Stomach (tissue), 9 donors: ENCODE data around the gene SMPDL3A. TPM values are rescaled to one million over a fixed set of nuclear protein-coding genes. Genes with fewer than 3 reads are reported as not detected.

ENCODE experiments used
- DNase-seq, 2 donors: peaks; one replicate each; pipeline versions ENCODE4 v3.0.0 to v3.0.0-alpha.2; 2013 to 2019
- H3K27ac ChIP-seq, 5 donors: fragments of 200-600 bp in 4 of 5; sonication (generic) in 4 of 5; one replicate each; pipeline ENCODE4 v1.5.1; 2013 to 2019; ENCODE audit warnings: mild to moderate bottlenecking in 1 of 5, moderate library complexity in 1 of 5
- H3K27me3 ChIP-seq, 3 donors: fragments of 200-600 bp; sonication (generic); one replicate each; pipeline ENCODE4 v1.5.1; 2017 to 2019; ENCODE audit warnings: mixed run types in 1 of 3
- H3K36me3 ChIP-seq, 4 donors: fragments of 200-600 bp; sonication (generic); 1 replicate in 3 of 4; 2 replicates in 1 of 4; pipeline ENCODE4 v1.5.1; 2016 to 2019
- H3K4me1 ChIP-seq, 4 donors: fragments of 200-600 bp; sonication (generic); one replicate each; pipeline ENCODE4 v1.5.1; 2016 to 2019
- H3K4me3 ChIP-seq, 4 donors: fragments of 200-600 bp; sonication (generic) in 3 of 4; one replicate each; pipeline ENCODE4 v1.5.1; 2016 to 2019; ENCODE audit warnings: mild to moderate bottlenecking in 1 of 4
- H3K9me3 ChIP-seq, 4 donors: fragments of 200-600 bp; sonication (generic); one replicate each; pipeline ENCODE4 v1.5.1; 2016 to 2019
- CTCF ChIP-seq, 7 experiments: fragments of 450-650 bp in 4 of 7; fragments of 200-600 bp in 3 of 7; sonication (generic) in 3 of 7; IDR thresholded peaks; one replicate each; pipeline ENCODE4 v1.5.1; 2016 to 2019; ENCODE audit warnings: antibody characterized with exemption in 7 of 7, control low read depth in 2 of 7, mild to moderate bottlenecking in 1 of 7
- EP300 ChIP-seq: sonication (generic); formaldehyde crosslinking; IDR thresholded peaks from one replicate; pipeline ENCODE4 v1.6.1; 2017; ENCODE audit warnings: antibody characterized with exemption
- POLR2A ChIP-seq, 4 donors: fragments of 450-650 bp; IDR thresholded peaks; one replicate each; pipeline ENCODE4 v1.6.1; 2016; ENCODE audit warnings: antibody characterized with exemption in 4 of 4, control low read depth in 2 of 4, mild to moderate bottlenecking in 1 of 4, moderate library complexity in 1 of 4
- POLR2AphosphoS5 ChIP-seq, 3 donors: sonication (generic); formaldehyde crosslinking; IDR thresholded peaks; one replicate each; pipeline ENCODE4 v1.6.1; 2016; ENCODE audit warnings: antibody characterized with exemption in 3 of 3
- WGBS, 5 donors: extraction: QIAGEN DNeasy Blood & Tissue Kit in 3 of 5; methylation state at CpG; one replicate each; pipeline versions ENCODE4 v1.1.5 to v1.1.7; 2013 to 2018; 5-methylcytosine and 5-hydroxymethylcytosine counted together
- intact Hi-C: fragments of 100-400 bp; cut with DNase I; formaldehyde crosslinking; loops from one replicate; pipeline ENCODE4 v1.15.1; 2023; ENCODE audit warnings: low total_unique reads
- polyA plus RNA-seq, 3 donors: library from polyadenylated mRNA; stranded (reverse); fragments of 200-250 nt; gene quantifications; one replicate each; pipeline ENCODE4 v1.2.3, GENCODE V29; 2013
- total RNA-seq, 5 donors: library from RNA; depleted of rRNA; stranded (reverse); fragments of >200 nt; gene quantifications; one replicate each; pipeline versions ENCODE4 v1.1.0 to v1.2.3, GENCODE V29; 2014 to 2016
- donor health status: healthy with polysubstance abuse.
- donor health status: Bipolar disorder and iron deficiency.
- donor health status: healthy.

Gene SMPDL3A
- total and polyA plus RNA-seq, 8 donors: 4.5 to 34.2 (median 16.7) TPM

GRCh38 chr6:122790423-122791309 lies 1.6 kb downstream of the SMPDL3A start:
- DNase-seq: peak in 1 of 2 donors; percentile 56
- 28 to 42% (median 30%) methylated on average over 14 of the region's 14 CpGs for WGBS, 5 donors
- TF ChIP-seq POLR2AphosphoS5 (IDR thresholded peaks at IDR 0.05): peak in 1 of 3 donors; percentile 54
- no peak for TF ChIP-seq POLR2A (IDR thresholded peaks at IDR 0.05)
- no peak for TF ChIP-seq CTCF (IDR thresholded peaks at IDR 0.05)
- TF ChIP-seq EP300: no peak
- Histone ChIP-seq H3K27ac (peak overlapping the region; percentile 86 to 99 (median 96)), H3K9me3 (no peaks in the 10 kb centered on the region), H3K4me1 (peaks cover 22 to 58% (median 40%) of the 10 kb centered on the region in 4 donors), H3K4me3 (peak overlapping the region; percentile 58 to 78 (median 66)), H3K36me3 (no peaks in the 10 kb centered on the region), H3K27me3 (no peaks in the 10 kb centered on the region)
- intact Hi-C loops: no loop called here

- no peaks in the 10 kb centered on the region for H3K36me3 ChIP-seq
- DNase-seq: no peak
- H3K9me3 ChIP-seq: no peaks in the 10 kb centered on the region
- peaks cover 22 to 64% (median 40%) of the 10 kb centered on the region in 4 donors for H3K4me1 ChIP-seq
- peak overlapping the region; percentile 86 to 99 (median 96) for H3K27ac ChIP-seq
- intact Hi-C loops: no loop called here
- H3K4me3 ChIP-seq: peak overlapping the region in 1 of 4 donors; percentile 71
- WGBS, 5 donors: 55 to 73% (median 61%) methylated on average over 2 of the region's 2 CpGs
- no peak for TF ChIP-seq POLR2A (IDR thresholded peaks at IDR 0.05)
- no peak for TF ChIP-seq POLR2AphosphoS5 (IDR thresholded peaks at IDR 0.05)
- no peak for TF ChIP-seq CTCF (IDR thresholded peaks at IDR 0.05)
- TF ChIP-seq EP300: no peak
- H3K27me3 ChIP-seq: no peaks in the 10 kb centered on the region
Observed at GRCh38 chr6:122791310-122791679, 2.2 kb downstream of the SMPDL3A start.

DNA sequence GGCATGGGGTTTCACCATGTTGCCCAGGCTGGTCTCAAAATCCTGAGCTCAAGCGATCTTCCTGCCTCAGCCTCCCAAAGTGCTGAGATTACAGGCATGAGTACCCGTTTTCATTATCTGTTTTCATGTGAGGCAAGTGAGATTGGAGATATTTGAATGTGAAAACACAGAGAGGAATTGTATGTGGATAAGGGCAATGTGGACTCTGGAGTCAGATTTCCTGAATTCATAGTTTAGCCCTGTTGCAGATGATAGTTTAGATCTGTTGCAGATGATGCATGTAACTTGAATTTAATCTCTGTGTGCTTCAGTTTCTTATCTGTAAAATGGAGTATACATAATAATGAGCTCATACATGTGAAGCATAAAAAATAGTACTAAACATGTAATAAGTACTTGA lies 3.7 kb downstream of the SMPDL3A start:
- peaks cover 29 to 73% (median 41%) of the 10 kb centered on the region in 4 donors for H3K4me1 ChIP-seq
- H3K9me3 ChIP-seq: no peaks in the 10 kb centered on the region
- TF ChIP-seq EP300 (no peak), POLR2A (IDR thresholded peaks at IDR 0.05) (no peak), CTCF (IDR thresholded peaks at IDR 0.05) (no peak), POLR2AphosphoS5 (IDR thresholded peaks at IDR 0.05) (no peak)
- no peak overlapping the region for H3K4me3 ChIP-seq
- peaks cover 0 to 5% (median 0%) of the 10 kb centered on the region in 4 donors for H3K36me3 ChIP-seq
- peak overlapping the region; percentile 69 to 99 (median 94) for H3K27ac ChIP-seq
- no peaks in the 10 kb centered on the region for H3K27me3 ChIP-seq
- intact Hi-C loops: no loop called here
- 32 to 70% (median 39%) methylated on average over 2 of the region's 2 CpGs for WGBS, 5 donors
- no peak for DNase-seq

DNA sequence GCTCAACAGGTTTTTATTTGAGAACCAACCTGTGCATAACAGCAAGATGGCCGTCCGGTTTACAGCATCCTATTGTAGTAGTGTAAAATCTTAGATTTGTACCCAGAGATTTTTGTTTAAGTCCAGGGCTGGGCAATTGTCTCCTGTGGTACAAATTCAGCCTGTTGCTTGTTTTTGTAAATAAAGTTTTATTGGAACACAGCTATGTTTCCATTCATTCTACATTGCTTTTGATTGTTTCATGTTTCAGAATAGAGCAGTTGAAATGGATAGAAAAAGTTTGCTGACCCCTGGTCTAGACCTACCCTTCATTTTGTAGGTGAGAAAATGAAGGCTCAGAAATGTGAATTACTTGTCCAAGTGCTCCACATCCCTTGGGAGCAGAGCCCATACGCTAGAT lies 8.5 kb downstream of the SMPDL3A start:
- Histone ChIP-seq H3K27ac (peak overlapping the region; percentile 66 to 86 (median 77)), H3K4me1 (peaks cover 7 to 73% (median 38%) of the 10 kb centered on the region in 4 donors), H3K9me3 (no peaks in the 10 kb centered on the region), H3K27me3 (no peaks in the 10 kb centered on the region), H3K4me3 (no peak overlapping the region), H3K36me3 (peaks cover 0 to 11% (median 0%) of the 10 kb centered on the region in 4 donors)
- intact Hi-C loops: no loop called here
- TF ChIP-seq EP300 (no peak), CTCF (IDR thresholded peaks at IDR 0.05) (no peak), POLR2A (IDR thresholded peaks at IDR 0.05) (no peak), POLR2AphosphoS5 (IDR thresholded peaks at IDR 0.05) (no peak)
- WGBS, 5 donors: 88 to 94% (median 91%) methylated on average over 3 of the region's 3 CpGs
- DNase-seq: no peak
